Tibial artery (tissue), 4 donors: ENCODE data around the gene MYL11.

Source experiments
- DNase-seq, 2 donors: peaks; one replicate each; pipeline ENCODE4 v3.0.0-alpha.2; 2019
- H3K27ac ChIP-seq, 2 donors: fragments of 200-600 bp; sonication (generic) in 1 of 2; 1 replicate in 1 of 2; 2 replicates in 1 of 2; pipeline ENCODE4 v1.5.1; 2018 to 2019; ENCODE audit warnings: mild to moderate bottlenecking in 1 of 2
- H3K27me3 ChIP-seq, 2 donors: fragments of 200-600 bp; sonication (generic) in 1 of 2; one replicate each; pipeline versions ENCODE4 v1.5.1 to v1.6.0; 2016 to 2019
- H3K36me3 ChIP-seq, 3 donors: fragments of 200-600 bp; sonication (generic) in 2 of 3; one replicate each; pipeline ENCODE4 v1.5.1; 2016 to 2019; ENCODE audit warnings: mild to moderate bottlenecking in 2 of 3
- H3K4me1 ChIP-seq, 4 donors: fragments of 200-600 bp; sonication (generic) in 2 of 4; 1 replicate in 3 of 4; 2 replicates in 1 of 4; pipeline ENCODE4 v1.5.1; 2016 to 2019
- H3K4me3 ChIP-seq, 2 donors: fragments of 200-600 bp; sonication (generic) in 1 of 2; 1 replicate in 1 of 2; 2 replicates in 1 of 2; pipeline ENCODE4 v1.5.1; 2018 to 2019; ENCODE audit warnings: mild to moderate bottlenecking in 2 of 2
- H3K9me3 ChIP-seq, 3 donors: fragments of 200-600 bp; sonication (generic) in 1 of 3; one replicate each; pipeline ENCODE4 v1.5.1; 2016 to 2019
- CTCF ChIP-seq, 2 experiments: fragments of 200-600 bp in 1 of 2; fragments of 450-650 bp in 1 of 2; IDR thresholded peaks; one replicate each; pipeline ENCODE4 v1.5.1; 2017 to 2019; ENCODE audit warnings: antibody characterized with exemption in 2 of 2, mild to moderate bottlenecking in 1 of 2, moderate library complexity in 1 of 2
- intact Hi-C: fragments of 100-400 bp; cut with DNase I; formaldehyde crosslinking; loops from one replicate; pipeline ENCODE4 v1.15.0; 2023; ENCODE audit warnings: low total_unique reads

The MYL11 gene

DNA sequence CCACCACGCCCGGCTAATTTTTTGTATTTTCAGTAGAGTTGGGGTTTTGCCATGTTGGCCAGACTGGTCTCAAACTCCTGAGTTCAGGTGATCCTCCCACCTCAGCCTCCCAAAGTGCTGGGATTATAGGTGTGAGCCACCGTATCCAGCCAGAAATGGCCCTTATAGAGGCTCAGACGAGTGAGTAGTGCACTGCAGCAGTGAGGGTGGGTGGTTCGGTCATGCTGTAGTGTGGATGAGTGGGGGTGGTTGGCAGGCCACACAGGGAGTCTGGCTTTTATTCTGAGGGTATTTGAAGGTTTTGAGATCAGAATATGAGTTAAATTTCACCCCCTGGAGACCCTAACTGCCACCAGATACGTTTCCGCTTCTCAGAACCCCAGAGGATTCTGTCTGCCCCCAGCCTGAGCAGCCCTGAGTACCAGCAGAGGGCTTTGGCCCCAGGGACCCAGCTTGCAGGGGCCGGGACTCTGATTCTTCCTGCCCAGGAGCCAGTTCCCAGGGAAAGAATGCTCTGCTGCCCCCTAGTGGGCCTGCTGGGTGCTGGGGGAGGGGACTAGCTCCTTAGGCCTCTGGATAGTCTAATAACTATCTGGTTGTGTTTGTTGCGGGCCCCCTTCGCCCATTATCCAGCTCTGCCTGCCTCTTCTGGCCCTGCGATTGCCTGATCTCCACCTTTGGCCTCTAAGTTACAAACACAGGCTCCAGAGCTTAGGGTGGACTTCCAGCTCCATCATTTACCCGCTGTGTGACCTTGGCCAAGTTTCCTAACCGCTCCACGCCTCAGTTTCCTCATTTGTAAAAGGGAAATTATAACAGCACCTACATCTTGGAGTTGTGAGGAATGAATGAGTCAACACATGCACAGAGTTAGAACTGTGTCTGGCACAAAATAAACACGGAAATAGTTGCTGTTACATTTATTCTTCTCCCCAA is 34.8 kb downstream of the MYL11 start:
- H3K27ac ChIP-seq = peak overlapping the region in 1 of 2 donors; percentile 41
- no peaks in the 10 kb centered on the region for H3K27me3 ChIP-seq
- no peaks in the 10 kb centered on the region for H3K9me3 ChIP-seq
- peak; percentile 88 to 94 for DNase-seq
- peak; percentile 92 to 94 for TF ChIP-seq CTCF (IDR thresholded peaks at IDR 0.05)
- intact Hi-C loops = no loop called here
- H3K36me3 ChIP-seq = peaks cover 0 to 27% (median 5%) of the 10 kb centered on the region in 3 donors
- peaks cover 0 to 30% (median 22%) of the 10 kb centered on the region in 4 donors for H3K4me1 ChIP-seq
- H3K4me3 ChIP-seq = no peak overlapping the region

DNA sequence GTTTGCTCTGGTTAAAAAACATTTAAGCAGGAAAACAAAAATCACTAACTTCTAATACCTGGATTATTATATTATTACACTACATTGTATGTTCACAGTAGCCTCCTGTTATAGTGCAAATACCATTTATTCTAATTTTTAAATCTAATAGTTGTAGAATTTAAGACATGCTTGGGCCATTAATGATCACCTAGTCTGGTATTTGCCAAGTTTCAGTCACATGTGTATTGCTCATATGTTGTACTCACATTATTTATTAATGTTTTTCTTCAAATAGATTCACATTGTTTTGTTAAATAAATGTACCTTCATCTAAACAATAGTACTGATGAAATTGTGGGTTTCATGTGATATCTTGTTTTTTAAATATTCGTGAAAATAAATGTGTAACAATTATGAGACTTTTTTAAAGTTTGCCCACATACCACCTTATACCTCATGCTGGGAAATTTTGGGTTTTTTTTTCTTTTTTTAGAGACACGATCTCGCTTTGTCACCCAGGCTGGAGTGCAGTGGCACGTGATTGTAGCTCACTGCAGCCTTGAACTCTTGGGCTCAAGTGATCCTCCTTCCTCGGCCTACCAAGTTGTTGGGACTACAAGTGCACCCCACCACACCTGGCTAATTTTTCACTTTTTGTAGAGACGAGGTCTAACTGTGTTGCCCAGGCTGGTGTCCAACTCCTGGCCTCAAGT is 38.7 kb downstream of the MYL11 start:
- no peak for TF ChIP-seq CTCF (IDR thresholded peaks at IDR 0.05)
- Histone ChIP-seq H3K27ac (no peak overlapping the region), H3K9me3 (no peaks in the 10 kb centered on the region), H3K27me3 (no peaks in the 10 kb centered on the region), H3K4me1 (peaks cover 0 to 27% (median 20%) of the 10 kb centered on the region in 4 donors), H3K36me3 (peaks cover 0 to 28% (median 5%) of the 10 kb centered on the region in 3 donors), H3K4me3 (no peak overlapping the region)
- no peak for DNase-seq
- intact Hi-C loops = no loop called here

DNA sequence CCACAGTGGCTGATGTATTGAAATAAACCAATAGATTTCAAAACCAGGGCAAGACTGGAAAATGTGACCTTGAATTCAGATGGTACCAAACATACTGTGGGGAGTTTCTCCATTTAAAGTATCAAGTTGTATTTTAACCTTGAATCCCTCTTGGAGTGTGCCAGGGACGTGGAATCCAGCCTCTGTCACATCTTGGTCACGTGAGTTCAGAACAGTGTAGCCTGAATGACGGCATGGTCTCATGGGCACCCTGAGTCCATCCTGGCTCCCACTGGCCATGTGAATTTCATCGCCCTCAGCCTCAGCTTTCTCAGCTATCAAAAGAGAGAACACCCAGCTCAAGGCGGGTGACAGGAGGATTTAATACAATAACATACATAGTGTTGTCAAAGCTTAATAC is 39.6 kb downstream of the MYL11 start:
- Histone ChIP-seq H3K4me3 (no peak overlapping the region), H3K27ac (no peak overlapping the region), H3K9me3 (no peaks in the 10 kb centered on the region), H3K36me3 (peaks cover 0 to 28% (median 5%) of the 10 kb centered on the region in 3 donors), H3K27me3 (no peaks in the 10 kb centered on the region), H3K4me1 (peaks cover 0 to 21% (median 13%) of the 10 kb centered on the region in 4 donors)
- no peak for DNase-seq
- no peak for TF ChIP-seq CTCF (IDR thresholded peaks at IDR 0.05)
- intact Hi-C loops = no loop called here

DNA sequence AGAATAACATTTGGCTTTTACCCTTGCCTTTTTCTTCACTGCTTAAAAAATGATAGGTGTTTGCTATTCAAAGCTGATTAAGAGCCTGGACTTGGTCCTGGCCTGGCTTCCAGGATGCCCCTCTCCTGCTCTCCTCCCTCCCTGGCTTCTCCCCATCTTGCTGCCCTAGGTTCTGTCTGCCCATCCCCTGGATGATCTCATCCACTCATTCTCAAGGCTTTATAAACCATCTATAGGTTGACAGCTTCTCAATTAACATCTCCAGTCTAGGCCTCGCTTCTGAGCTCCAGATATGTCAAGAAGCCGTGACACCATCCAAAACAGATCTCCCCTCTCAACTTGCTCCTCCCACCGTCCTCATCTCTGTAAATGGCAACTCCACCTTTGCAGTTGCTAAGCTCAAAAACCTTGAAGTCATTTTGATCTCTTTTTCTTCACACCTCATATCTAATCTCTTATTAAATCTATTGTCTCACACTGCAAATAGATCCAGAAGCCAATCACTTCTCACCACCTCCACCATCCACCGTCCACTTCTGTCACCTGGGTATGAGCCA is 41.5 kb downstream of the MYL11 start:
- TF ChIP-seq CTCF (IDR thresholded peaks at IDR 0.05) = no peak
- no peaks in the 10 kb centered on the region for H3K9me3 ChIP-seq
- no peaks in the 10 kb centered on the region for H3K27me3 ChIP-seq
- H3K36me3 ChIP-seq = peaks cover 0 to 31% (median 5%) of the 10 kb centered on the region in 3 donors
- H3K4me3 ChIP-seq = no peak overlapping the region
- no peak for DNase-seq
- H3K27ac ChIP-seq = no peak overlapping the region
- peaks cover 0 to 14% (median 6%) of the 10 kb centered on the region in 4 donors for H3K4me1 ChIP-seq
- intact Hi-C loops = no loop called here

DNA sequence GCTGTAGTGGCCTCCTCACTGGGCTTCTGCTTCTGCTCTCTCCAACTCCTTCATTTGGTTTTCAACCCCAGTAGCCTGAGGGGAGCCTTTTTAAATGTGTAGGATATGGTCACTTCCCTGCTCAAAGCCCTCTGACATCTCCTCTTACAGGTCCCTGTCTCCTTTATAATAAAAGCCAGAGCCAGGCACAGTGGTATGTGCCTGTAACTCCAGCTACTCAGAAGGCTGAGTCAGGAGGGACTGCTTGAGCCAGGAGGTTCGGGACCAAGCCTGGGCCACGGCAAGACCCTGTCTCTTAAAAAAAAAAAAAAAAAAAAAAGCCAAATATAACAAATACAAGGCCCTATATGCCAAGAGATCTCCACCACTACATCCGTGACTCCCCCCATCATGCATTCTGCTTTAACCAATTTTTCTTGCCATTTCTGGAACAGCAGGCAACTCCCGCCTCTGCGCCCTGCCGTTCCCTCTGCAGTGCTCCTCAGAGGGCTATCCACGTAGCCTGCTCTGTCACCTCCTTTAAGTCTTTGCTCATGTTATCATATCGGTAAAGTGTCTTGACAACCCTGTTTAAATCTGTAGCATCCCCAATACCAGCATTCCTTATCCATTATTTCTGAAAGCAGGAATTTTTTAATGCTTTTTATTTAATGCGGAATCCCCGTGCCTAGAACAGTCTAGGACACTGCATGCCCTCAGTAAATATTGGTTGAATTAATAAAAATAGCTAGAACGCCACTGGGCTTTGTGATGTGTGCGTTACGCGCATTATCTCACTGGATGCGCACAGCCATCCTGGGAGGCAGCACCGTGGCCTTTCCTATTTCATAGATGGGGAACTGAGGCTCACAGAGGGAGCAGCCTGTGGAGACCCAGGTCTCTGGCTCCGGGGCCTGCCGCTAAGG is 42.3 kb downstream of the MYL11 start:
- DNase-seq = no peak
- no peaks in the 10 kb centered on the region for H3K27me3 ChIP-seq
- intact Hi-C loops = no loop called here
- no peak for TF ChIP-seq CTCF (IDR thresholded peaks at IDR 0.05)
- peaks cover 0 to 31% (median 0%) of the 10 kb centered on the region in 3 donors for H3K36me3 ChIP-seq
- peaks cover 0 to 14% (median 6%) of the 10 kb centered on the region in 4 donors for H3K4me1 ChIP-seq
- peak overlapping the region; percentile 57 to 68 for H3K4me3 ChIP-seq
- H3K27ac ChIP-seq = peak overlapping the region; percentile 53 to 78
- H3K9me3 ChIP-seq = no peaks in the 10 kb centered on the region
